Urinary bladder (tissue), 4 donors: Measurements from ENCODE around the gene AHR. TPM values are rescaled to one million over a fixed set of nuclear protein-coding genes. Genes with fewer than 3 reads are reported as not detected.
"Not testable (repeated sequence)": the region's sequence is repeated elsewhere in the genome, so short reads cannot be mapped to it uniquely, and the experiment has no call there.

ENCODE experiments used
- DNase-seq: peaks from one replicate; pipeline ENCODE4 v3.0.0-alpha.2; 2015; ENCODE audit errors: extremely low spot score
- H3K27ac ChIP-seq: one replicate; pipeline ENCODE4 v1.5.1; 2013; ENCODE audit warnings: low read depth, mild to moderate bottlenecking, moderate library complexity
- H3K36me3 ChIP-seq: one replicate; pipeline ENCODE4 v1.6.1; 2013; ENCODE audit warnings: mild to moderate bottlenecking, moderate library complexity; ENCODE audit not compliant: insufficient read depth
- H3K4me1 ChIP-seq: one replicate; pipeline ENCODE4 v1.6.1; 2013; ENCODE audit warnings: mild to moderate bottlenecking, moderate library complexity; ENCODE audit not compliant: insufficient read depth
- H3K4me3 ChIP-seq: one replicate; pipeline ENCODE4 v1.5.1; 2013; ENCODE audit warnings: low read depth, low read length
- WGBS: extraction: QIAGEN DNeasy Blood & Tissue Kit; methylation state at CpG from one replicate; pipeline ENCODE4 v1.1.7; 2013; 5-methylcytosine and 5-hydroxymethylcytosine counted together
- polyA plus RNA-seq: library from polyadenylated mRNA; stranded (reverse); fragments of 200-250 nt; gene quantifications from one replicate; pipeline ENCODE4 v1.2.3, GENCODE V29; 2013
- total RNA-seq: library from RNA; depleted of rRNA; stranded (reverse); fragments of >200 nt; gene quantifications from one replicate; pipeline ENCODE4 v1.2.3, GENCODE V29; 2014
- donor health status: healthy with polysubstance abuse.
- donor health status: healthy.

AHR gene
- total and polyA plus RNA-seq, 2 donors, result 50.3 to 485 TPM

DNA sequence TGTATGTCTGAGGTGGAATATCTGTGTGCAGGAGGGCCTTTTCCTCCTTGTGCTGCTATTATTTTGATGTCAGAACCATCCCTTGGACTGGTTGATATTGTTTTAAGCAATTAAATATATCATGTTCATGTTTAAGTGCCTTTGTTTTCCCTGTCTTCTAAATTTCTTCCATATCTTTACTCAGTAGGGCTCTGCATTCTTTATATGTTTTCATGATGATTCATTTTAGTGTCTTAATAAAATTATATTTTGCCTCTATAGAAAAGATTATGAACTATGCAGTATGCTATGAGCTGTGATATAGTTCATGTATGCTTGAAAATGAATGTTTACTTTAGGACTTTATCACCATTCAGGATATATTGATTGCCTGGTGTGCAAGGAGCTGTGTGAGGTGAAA lies 34.8 kb downstream of the AHR start:
- no peak for DNase-seq
- H3K27ac ChIP-seq, result no peak overlapping the region
- no peaks in the 10 kb centered on the region for H3K4me1 ChIP-seq
- H3K4me3 ChIP-seq, result no peak overlapping the region
- peaks cover 3% of the 10 kb centered on the region for H3K36me3 ChIP-seq

DNA sequence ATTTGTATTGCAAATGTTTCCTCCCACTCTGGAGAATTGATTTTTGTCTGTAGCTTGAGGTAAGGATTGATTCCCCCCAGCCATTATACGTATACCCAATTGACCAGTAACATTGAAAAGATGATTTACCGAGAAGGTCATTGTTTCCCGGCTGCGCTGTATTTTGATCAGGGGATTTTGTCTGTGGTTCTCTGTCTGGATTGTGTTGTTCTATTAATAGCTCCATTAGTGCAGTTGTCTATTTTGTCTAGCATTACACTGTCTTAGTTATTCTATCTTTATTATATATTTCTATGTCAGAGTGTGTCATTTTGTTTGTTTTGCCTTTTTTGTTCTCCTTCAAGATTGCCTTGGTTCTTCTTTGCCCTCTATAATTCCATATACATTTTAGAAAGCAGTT lies 37.7 kb downstream of the AHR start:
- peaks cover 8% of the 10 kb centered on the region for H3K36me3 ChIP-seq
- DNase-seq, result no peak
- no peaks in the 10 kb centered on the region for H3K4me1 ChIP-seq
- H3K4me3 ChIP-seq, result no peak overlapping the region
- no peak overlapping the region for H3K27ac ChIP-seq
- WGBS, result 79% methylated on average over 4 of the region's 4 CpGs

DNA sequence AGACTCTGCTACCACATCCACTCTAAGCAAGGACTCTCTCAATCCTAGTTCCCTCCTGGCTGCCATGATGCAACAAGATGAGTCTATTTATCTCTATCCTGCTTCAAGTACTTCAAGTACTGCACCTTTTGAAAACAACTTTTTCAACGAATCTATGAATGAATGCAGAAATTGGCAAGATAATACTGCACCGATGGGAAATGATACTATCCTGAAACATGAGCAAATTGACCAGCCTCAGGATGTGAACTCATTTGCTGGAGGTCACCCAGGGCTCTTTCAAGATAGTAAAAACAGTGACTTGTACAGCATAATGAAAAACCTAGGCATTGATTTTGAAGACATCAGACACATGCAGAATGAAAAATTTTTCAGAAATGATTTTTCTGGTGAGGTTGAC lies 40.7 kb downstream of the AHR start:
- Histone ChIP-seq H3K36me3 (peaks cover 8% of the 10 kb centered on the region), H3K4me1 (no peaks in the 10 kb centered on the region), H3K27ac (no peak overlapping the region), H3K4me3 (no peak overlapping the region)
- 72% methylated on average over 2 of the region's 2 CpGs for WGBS
- DNase-seq, result no peak

DNA sequence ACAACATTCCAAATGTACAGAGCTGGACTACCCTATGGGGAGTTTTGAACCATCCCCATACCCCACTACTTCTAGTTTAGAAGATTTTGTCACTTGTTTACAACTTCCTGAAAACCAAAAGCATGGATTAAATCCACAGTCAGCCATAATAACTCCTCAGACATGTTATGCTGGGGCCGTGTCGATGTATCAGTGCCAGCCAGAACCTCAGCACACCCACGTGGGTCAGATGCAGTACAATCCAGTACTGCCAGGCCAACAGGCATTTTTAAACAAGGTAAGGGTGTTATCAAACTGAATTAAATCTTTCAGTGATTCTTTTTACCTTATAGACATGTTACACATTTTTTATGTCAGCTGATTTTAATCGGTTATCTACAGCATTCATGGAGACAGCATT lies 41.5 kb downstream of the AHR start:
- Histone ChIP-seq H3K4me3 (no peak overlapping the region), H3K4me1 (no peaks in the 10 kb centered on the region), H3K27ac (no peak overlapping the region), H3K36me3 (peaks cover 8% of the 10 kb centered on the region)
- WGBS, result 72% methylated on average over 4 of the region's 4 CpGs
- no peak for DNase-seq

DNA sequence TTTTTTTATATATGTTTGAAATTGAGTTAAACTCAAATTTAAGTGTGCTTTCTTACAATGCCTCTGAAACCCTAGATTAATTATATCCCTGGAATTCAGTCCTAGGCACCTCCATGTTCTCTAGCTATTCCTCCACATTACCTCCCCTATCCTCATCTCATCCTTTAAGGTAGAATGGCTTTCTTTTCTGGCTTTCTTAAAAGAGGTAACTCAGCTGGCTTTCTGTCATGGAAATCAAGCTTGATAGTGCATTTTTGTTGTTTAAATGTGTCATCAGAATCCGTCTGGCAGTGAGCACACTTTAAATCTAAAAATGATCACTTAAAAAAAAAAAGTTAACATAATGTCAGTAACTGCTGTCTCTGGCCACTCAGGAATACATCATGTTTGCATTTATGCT lies 42.2 kb downstream of the AHR start:
- DNase-seq, result no peak
- Histone ChIP-seq H3K27ac (peak overlapping the region; percentile 50), H3K36me3 (peaks cover 8% of the 10 kb centered on the region), H3K4me1 (no peaks in the 10 kb centered on the region), H3K4me3 (no peak overlapping the region)
- WGBS, result 43% methylated on average over 1 of the region's 1 CpG

DNA sequence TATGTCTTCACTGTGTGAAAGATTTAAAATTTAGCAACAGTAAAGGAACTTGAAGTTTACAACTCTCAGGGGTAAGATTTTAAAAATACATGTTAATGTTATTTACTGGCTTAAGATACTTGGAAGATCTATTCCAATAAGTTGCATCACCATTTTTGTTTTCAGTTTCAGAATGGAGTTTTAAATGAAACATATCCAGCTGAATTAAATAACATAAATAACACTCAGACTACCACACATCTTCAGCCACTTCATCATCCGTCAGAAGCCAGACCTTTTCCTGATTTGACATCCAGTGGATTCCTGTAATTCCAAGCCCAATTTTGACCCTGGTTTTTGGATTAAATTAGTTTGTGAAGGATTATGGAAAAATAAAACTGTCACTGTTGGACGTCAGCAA lies 44.3 kb downstream of the AHR start:
- Histone ChIP-seq H3K27ac (no peak overlapping the region), H3K4me1 (no peaks in the 10 kb centered on the region), H3K36me3 (peaks cover 10% of the 10 kb centered on the region), H3K4me3 (no peak overlapping the region)
- no peak for DNase-seq
- 37% methylated on average over 2 of the region's 2 CpGs for WGBS

DNA sequence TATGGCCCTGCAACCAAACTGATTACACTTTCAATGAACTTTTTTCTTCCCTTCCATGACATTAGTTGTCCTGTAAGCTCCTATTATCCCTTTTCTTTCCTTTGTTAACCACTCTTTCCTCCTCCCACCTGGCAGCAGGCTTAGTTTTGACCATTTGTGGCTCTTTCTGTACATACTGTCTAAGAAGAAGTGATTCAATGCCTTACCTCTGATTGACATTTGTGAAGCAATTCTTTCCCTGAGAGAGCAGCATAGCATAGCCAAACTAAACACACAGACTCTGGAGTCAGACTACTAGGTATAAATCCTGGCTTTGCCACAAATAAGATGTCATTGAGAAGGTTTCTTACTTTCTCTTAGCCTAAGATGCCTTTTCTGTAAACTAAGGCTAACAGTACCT lies 48.9 kb downstream of the AHR start:
- no peak for DNase-seq
- no peaks in the 10 kb centered on the region for H3K4me1 ChIP-seq
- H3K27ac ChIP-seq, result no peak overlapping the region
- no peak overlapping the region for H3K4me3 ChIP-seq
- peaks cover 4% of the 10 kb centered on the region for H3K36me3 ChIP-seq

DNA sequence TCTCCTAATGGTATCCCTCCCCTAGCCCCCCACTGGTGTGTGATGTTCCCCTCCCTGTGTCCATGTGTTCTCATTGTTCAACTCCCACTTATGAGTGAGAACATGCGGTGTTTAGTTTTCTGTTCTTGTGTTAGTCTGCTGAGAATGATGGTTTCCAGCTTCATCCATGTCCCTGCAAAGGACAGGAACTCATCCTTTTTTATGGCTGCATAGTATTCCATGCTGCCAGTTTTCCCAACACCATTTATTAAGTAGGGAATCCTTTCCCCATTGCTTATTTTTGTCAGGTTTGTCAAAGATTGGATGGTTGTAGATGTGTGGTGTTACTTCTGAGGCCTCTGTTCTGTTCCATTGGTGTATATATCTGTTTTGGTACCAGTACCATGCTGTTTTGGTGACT lies 50.5 kb downstream of the AHR start:
- H3K27ac ChIP-seq, H3K4me1 ChIP-seq, H3K36me3 ChIP-seq, DNase-seq, H3K4me3 ChIP-seq: not testable (repeated sequence)
- WGBS, result 87% methylated on average over 1 of the region's 1 CpG

DNA sequence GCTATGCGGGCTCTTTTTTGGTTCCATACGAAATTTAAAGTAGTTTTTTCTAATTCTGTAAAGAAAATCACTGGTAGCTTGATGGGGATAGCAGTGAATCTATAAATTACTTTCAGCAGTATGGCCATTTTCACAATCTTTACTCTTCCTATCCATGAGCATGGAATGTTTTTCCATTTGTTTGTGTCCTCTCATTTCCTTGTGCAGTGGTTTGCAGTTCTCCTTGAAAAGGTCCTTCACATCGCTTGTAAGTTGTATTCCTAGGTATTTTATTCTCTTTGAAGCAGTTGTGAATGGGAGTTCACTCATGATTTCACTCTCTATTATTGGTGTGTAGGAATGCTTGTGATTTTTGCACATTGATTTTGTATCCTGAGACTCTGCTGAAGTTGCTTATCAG lies 51.9 kb downstream of the AHR start:
- not testable (repeated sequence) for H3K27ac ChIP-seq, H3K36me3 ChIP-seq, H3K4me1 ChIP-seq, H3K4me3 ChIP-seq, DNase-seq
- 82% methylated on average over 3 of the region's 3 CpGs for WGBS

DNA sequence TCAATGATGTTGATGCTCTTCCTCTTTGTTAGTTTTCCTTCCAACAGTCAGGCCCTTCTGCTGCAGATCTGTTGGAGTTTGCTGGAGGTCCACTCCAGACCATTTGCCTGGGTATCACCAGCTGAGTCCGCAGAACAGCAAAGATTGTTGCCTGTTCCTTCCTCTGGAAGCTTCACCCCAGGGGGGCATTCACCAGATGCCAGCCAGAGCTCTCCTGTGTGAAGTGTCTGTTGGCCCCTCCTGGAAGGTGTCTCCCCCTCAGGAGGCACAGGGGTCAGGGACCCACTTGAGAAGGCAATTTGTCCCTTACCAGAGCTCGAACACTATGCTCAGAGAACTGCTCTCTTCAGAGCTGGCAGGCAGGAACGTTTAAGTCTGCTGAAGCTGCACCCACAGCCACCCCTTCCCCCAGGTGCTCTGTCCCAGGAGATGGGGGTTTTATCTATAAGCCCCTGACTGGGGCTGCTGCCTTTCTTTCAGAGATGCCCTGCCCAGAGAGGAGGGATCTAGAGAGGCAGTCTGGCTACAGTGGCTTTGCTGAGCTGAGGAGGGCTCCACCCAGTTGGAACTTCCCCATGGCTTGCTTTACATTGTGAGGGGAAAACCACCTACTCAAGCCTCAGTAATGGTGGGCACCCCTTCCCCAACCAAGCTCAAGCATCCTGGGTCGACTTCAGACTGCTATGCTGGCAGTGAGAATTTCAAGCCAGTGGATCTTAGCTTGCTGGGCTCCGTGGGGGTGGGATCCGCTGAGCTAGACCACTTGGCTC lies 55.4 kb downstream of the AHR start:
- DNase-seq, H3K4me1 ChIP-seq, H3K4me3 ChIP-seq, H3K36me3 ChIP-seq, H3K27ac ChIP-seq: not testable (repeated sequence)
- 89% methylated on average over 6 of the region's 6 CpGs for WGBS

DNA sequence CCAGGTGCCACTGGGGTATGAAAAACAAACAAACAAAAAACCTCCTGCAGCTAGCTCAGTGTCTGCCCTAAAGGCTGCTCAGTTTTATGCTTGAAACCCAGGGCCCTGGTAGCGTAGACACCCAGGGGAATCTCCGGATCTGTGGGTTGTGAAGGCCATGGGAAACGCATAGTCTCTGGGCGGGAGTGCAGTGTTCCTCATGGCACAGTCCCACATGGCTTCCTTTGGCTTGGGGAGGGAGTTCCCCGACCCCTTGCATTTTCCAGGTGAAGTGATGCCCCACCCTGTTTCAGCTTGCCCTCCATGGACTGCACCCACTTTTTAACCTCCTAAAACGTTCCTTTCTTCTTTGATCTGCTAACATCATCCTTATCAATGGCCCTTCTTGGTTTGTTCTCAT lies 56.0 kb downstream of the AHR start:
- no peak for DNase-seq
- Histone ChIP-seq H3K4me3 (no peak overlapping the region), H3K4me1 (no peaks in the 10 kb centered on the region), H3K27ac (no peak overlapping the region), H3K36me3 (peaks cover 2% of the 10 kb centered on the region)
- 95% methylated on average over 6 of the region's 6 CpGs for WGBS

DNA sequence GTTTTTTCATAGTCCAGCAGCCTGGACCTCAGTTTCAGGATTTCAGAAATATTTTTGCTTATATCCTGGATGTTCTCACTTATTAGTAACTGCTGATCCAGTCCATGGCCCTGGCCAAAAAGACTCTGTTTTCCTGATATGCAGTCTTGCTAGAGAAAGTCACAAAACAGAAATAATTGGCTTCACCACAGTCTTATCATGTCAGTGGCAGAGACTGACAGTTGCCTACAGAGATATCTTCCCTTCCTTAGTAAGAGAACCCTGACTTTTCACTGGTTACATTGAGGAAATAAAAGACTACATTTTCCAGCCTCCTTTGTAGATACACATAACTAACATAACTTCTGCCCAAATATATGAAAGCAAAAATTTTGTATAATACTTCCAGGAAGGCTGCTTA lies 56.6 kb downstream of the AHR start:
- H3K4me3 ChIP-seq, result no peak overlapping the region
- H3K4me1 ChIP-seq, result no peaks in the 10 kb centered on the region
- no peak overlapping the region for H3K27ac ChIP-seq
- H3K36me3 ChIP-seq, result peaks cover 2% of the 10 kb centered on the region
- no peak for DNase-seq

DNA sequence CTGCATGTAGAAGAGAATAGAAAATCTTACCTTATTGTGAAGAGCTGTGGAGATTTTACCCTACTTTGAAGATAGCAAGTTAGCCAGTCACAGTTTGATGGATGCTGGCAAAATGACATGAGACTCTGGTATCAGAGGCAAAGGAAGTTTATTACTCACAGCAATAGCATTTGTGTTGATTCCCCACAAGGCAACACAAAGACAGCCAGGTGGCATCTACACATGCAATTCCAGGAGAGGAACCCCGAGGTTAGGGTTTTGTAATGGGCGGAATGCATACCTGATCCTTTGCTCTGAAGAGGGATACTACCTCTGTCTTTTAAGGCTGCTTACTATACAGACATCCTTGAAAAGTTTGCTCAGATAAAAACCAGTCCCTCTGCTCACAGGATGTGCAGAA lies 59.5 kb downstream of the AHR start:
- H3K36me3 ChIP-seq, result peaks cover 2% of the 10 kb centered on the region
- no peak for DNase-seq
- no peak overlapping the region for H3K27ac ChIP-seq
- WGBS, result over 99% methylated on average over 2 of the region's 2 CpGs
- H3K4me3 ChIP-seq, result no peak overlapping the region
- no peaks in the 10 kb centered on the region for H3K4me1 ChIP-seq

DNA sequence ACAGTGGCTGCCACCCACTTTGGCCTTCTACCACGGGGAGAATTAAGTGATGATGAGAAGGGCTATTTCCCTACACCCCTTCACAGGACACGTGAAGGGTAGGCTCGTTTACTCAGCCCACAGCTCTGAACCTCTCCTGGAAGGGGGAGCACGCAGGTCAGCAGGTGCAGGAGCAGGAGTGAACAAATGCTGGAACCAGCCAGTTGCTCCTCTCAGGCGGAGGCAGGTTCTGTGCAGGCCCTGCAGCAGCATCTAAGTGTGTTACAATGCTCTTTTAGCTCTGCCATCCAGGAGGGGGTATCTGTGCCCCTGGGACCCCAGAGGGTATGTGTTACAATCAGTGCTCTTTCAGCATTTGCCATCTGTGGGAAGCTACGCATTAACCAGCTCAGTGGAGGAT lies 61.2 kb downstream of the AHR start:
- Histone ChIP-seq H3K4me1 (no peaks in the 10 kb centered on the region), H3K27ac (no peak overlapping the region), H3K36me3 (no peaks in the 10 kb centered on the region), H3K4me3 (no peak overlapping the region)
- WGBS, result 95% methylated on average over 6 of the region's 6 CpGs
- DNase-seq, result no peak
